ENCODE measurements around the gene CDC20B. TPM values are rescaled to one million over a fixed set of nuclear protein-coding genes. Genes with fewer than 3 reads are reported as not detected.

CDC20B gene
- total and polyA plus RNA-seq, 2 of the 8 experiments (the other 6 are each of a cell fraction or from before 2014, with no cell fraction given) = 0.06 TPM; not detected in 1

DNA sequence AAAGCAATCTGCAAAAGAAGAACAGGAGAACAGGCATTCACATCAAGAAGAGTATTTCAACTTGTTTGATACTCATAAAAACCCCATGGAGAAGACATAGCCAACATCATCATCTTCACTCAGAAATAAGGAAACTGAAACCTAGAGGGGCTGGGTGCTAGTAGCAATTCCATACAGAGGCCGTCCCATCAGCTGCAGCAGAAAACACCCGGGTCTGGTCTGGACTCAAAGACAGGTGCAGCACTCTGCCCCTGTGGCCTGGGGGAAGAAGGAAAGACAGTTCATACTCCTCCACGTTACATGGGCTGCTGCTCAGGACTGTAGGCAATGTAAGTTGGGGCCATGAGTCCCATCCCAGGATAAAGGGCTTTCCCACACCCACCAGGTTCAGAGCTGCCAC is 58.9 kb downstream of the CDC20B start:
- ChIA-PET CTCF (ENCODE audit: partially characterized antibody) (interaction anchor here (2.0 kb wide), 1 partner anchor 203 kb away, joined by 4 read pairs; no protein-coding TSS in a partner anchor), POLR2A (ENCODE audit: partially characterized antibody) (interaction anchor here (0.6 kb wide), 1 partner anchor 893 kb away, joined by 3 read pairs; no protein-coding TSS in a partner anchor)
- Histone ChIP-seq H4K5ac (ENCODE audit: insufficient read length, low read depth, low read length) (no peak overlapping the region), H3K79me2 (ENCODE audit: control insufficient read depth in 1 of 2, insufficient read depth in 2 of 2, low read length in 2 of 2) (no peaks in the 10 kb centered on the region), H2BK120ac (replicated peaks; ENCODE audit: low read depth, low read length) (no peak overlapping the region), H3K14ac (ENCODE audit: insufficient read length) (no peak overlapping the region), H4K8ac (ENCODE audit: extremely low read depth, insufficient read depth, low read length) (no peak overlapping the region), H3K18ac (ENCODE audit: extremely low read depth, low read length) (no peak overlapping the region), H2AFZ (ENCODE audit: low read length) (no peak overlapping the region), H2BK12ac (ENCODE audit: low read depth, low read length) (no peak overlapping the region), H3K36me3 (ENCODE audit: control insufficient read depth in 2 of 4, insufficient read depth in 4 of 4, low read length in 3 of 4) (no peaks in the 10 kb centered on the region), H4K20me1 (replicated peaks in 1 of 2; ENCODE audit: control insufficient read depth in 1 of 2, insufficient read depth in 2 of 2, low read length in 2 of 2) (no peaks in the 10 kb centered on the region), H2BK20ac (ENCODE audit: low read length) (no peak overlapping the region), H3K9ac (replicated peaks in 1 of 4; ENCODE audit: extremely low read depth in 1 of 4, low read depth in 3 of 4, low read length in 3 of 4) (no peak overlapping the region), H4K91ac (replicated peaks; ENCODE audit: insufficient read length, low read length) (no peak overlapping the region), H2AK5ac (ENCODE audit: low read depth, low read length) (no peak overlapping the region), H3K56ac (replicated peaks; ENCODE audit: insufficient read length, low read depth, low read length) (no peak overlapping the region), H3K23ac (ENCODE audit: insufficient read length) (no peak overlapping the region), H3K79me1 (ENCODE audit: low read depth, low read length) (no peaks in the 10 kb centered on the region), H3K27me3 (replicated peaks in 1 of 4; ENCODE audit: control insufficient read depth in 3 of 4, extremely low read depth in 1 of 4, insufficient read depth in 3 of 4, low read length in 3 of 4) (no peaks in the 10 kb centered on the region), H3K4me1 (replicated peaks in 1 of 4; ENCODE audit: control insufficient read depth in 3 of 4, insufficient read depth in 4 of 4, low read length in 3 of 4) (peaks cover 0 to 5% (median 1%) of the 10 kb centered on the region in 4 experiments; a peak in 2 of 7 replicates), H3K4ac (replicated peaks; ENCODE audit: insufficient read length, low read depth, low read length) (no peak overlapping the region), H2BK5ac (ENCODE audit: low read depth, low read length) (no peak overlapping the region), H2BK15ac (ENCODE audit: low read length) (no peak overlapping the region), H3K23me2 (ENCODE audit: low read depth, low read length) (no peaks in the 10 kb centered on the region), H3K27ac (ENCODE audit: low read depth, low read length) (no peak overlapping the region), H3K4me2 (ENCODE audit: insufficient read depth in 1 of 2, low read depth in 2 of 2, low read length in 2 of 2) (no peak overlapping the region), H3K9me3 (ENCODE audit: insufficient read depth in 2 of 2, low read depth in 1 of 2, low read length in 1 of 2) (no peaks in the 10 kb centered on the region), H3K4me3 (ENCODE audit: extremely low read depth in 1 of 4, insufficient read depth in 2 of 4, low read depth in 3 of 4, low read length in 4 of 4) (no peak overlapping the region)
- no peak for TF ChIP-seq BRCA1 (IDR thresholded peaks at IDR 0.05; ENCODE audit: low read depth, low read length)
- no peak for TF ChIP-seq FOSL1 (IDR thresholded peaks at IDR 0.05; ENCODE audit: insufficient read depth, low read depth, low read length)
- no peak for TF ChIP-seq TEAD4 (IDR thresholded peaks at IDR 0.05; ENCODE audit: low read depth, low read length)
- FAIRE-seq (no peak), DNase-seq (ENCODE audit: low read depth in 1 of 2, low spot score in 2 of 2) (no peak)
- WGBS, 2 experiments (ENCODE audit: extremely low coverage in 1 of 2, insufficient coverage in 1 of 2, insufficient read length in 1 of 2, insufficient replicate concordance in 2 of 2, low coverage in 1 of 2, low lambda C conversion rate in 2 of 2, missing lambda C conversion rate in 1 of 2) = 72% methylated on average over 3 of the region's 3 CpGs; no CpG with 5 or more reads in 1 of the 2 experiments

Measured in H1 (cell line).